ENCODE measurements around the gene PLD1. TPM values are rescaled to one million over a fixed set of nuclear protein-coding genes. Genes with fewer than 3 reads are reported as not detected.

PLD1 gene
- total and polyA plus RNA-seq, 2 of the 8 experiments (the other 6 are each of a cell fraction or from before 2014, with no cell fraction given), result 1.2 to 2.6 TPM

- Histone ChIP-seq H4K5ac (ENCODE audit: insufficient read length, low read depth, low read length) (no peak overlapping the region), H4K8ac (ENCODE audit: extremely low read depth, insufficient read depth, low read length) (no peak overlapping the region), H2AK5ac (ENCODE audit: low read depth, low read length) (no peak overlapping the region), H3K27ac (ENCODE audit: low read depth, low read length) (no peak overlapping the region), H3K56ac (replicated peaks; ENCODE audit: insufficient read length, low read depth, low read length) (no peak overlapping the region), H3K23ac (ENCODE audit: insufficient read length) (no peak overlapping the region), H3K18ac (ENCODE audit: extremely low read depth, low read length) (no peak overlapping the region), H2BK15ac (ENCODE audit: low read length) (no peak overlapping the region), H3K79me1 (ENCODE audit: low read depth, low read length) (no peaks in the 10 kb centered on the region), H4K20me1 (replicated peaks in 1 of 2; ENCODE audit: control insufficient read depth in 1 of 2, insufficient read depth in 2 of 2, low read length in 2 of 2) (no peaks in the 10 kb centered on the region), H3K4me1 (replicated peaks in 1 of 4; ENCODE audit: control insufficient read depth in 3 of 4, insufficient read depth in 4 of 4, low read length in 3 of 4) (peaks cover 2 to 8% (median 4%) of the 10 kb centered on the region in 4 experiments; a peak in 5 of 7 replicates), H3K79me2 (ENCODE audit: control insufficient read depth in 1 of 2, insufficient read depth in 2 of 2, low read length in 2 of 2) (no peaks in the 10 kb centered on the region), H2BK5ac (ENCODE audit: low read depth, low read length) (no peak overlapping the region), H3K4me3 (ENCODE audit: extremely low read depth in 1 of 4, insufficient read depth in 2 of 4, low read depth in 3 of 4, low read length in 4 of 4) (no peak overlapping the region), H2BK20ac (ENCODE audit: low read length) (no peak overlapping the region), H3K23me2 (ENCODE audit: low read depth, low read length) (no peaks in the 10 kb centered on the region), H4K91ac (replicated peaks; ENCODE audit: insufficient read length, low read length) (no peak overlapping the region), H2AFZ (ENCODE audit: low read length) (no peak overlapping the region), H3K36me3 (ENCODE audit: control insufficient read depth in 2 of 4, insufficient read depth in 4 of 4, low read length in 3 of 4) (no peaks in the 10 kb centered on the region), H2BK12ac (ENCODE audit: low read depth, low read length) (no peak overlapping the region), H2BK120ac (replicated peaks; ENCODE audit: low read depth, low read length) (no peak overlapping the region), H3K4me2 (ENCODE audit: insufficient read depth in 1 of 2, low read depth in 2 of 2, low read length in 2 of 2) (no peak overlapping the region), H3K9ac (replicated peaks in 1 of 4; ENCODE audit: extremely low read depth in 1 of 4, low read depth in 3 of 4, low read length in 3 of 4) (no peak overlapping the region), H3K4ac (replicated peaks; ENCODE audit: insufficient read length, low read depth, low read length) (no peak overlapping the region), H3K27me3 (replicated peaks in 1 of 4; ENCODE audit: control insufficient read depth in 3 of 4, extremely low read depth in 1 of 4, insufficient read depth in 3 of 4, low read length in 3 of 4) (no peaks in the 10 kb centered on the region), H3K14ac (ENCODE audit: insufficient read length) (no peak overlapping the region), H3K9me3 (ENCODE audit: insufficient read depth in 2 of 2, low read depth in 1 of 2, low read length in 1 of 2) (no peaks in the 10 kb centered on the region)
- 96% methylated on average over 10 of the region's 10 CpGs; no CpG with 5 or more reads in 1 of the 2 experiments for WGBS, 2 experiments (ENCODE audit: extremely low coverage in 1 of 2, insufficient coverage in 1 of 2, insufficient read length in 1 of 2, insufficient replicate concordance in 2 of 2, low coverage in 1 of 2, low lambda C conversion rate in 2 of 2, missing lambda C conversion rate in 1 of 2)
- no peak for DNase-seq (ENCODE audit: low read depth in 1 of 2, low spot score in 2 of 2)
- FAIRE-seq, result no peak
- ChIA-PET POLR2A (ENCODE audit: partially characterized antibody) (no interaction called here), CTCF (ENCODE audit: partially characterized antibody) (interaction anchor here (0.9 to 3.9 kb wide), 8 partner anchors 11 to 839 kb away, joined by 3 to 25 read pairs (median 4); no protein-coding TSS in a partner anchor)
- no peak for TF ChIP-seq FOSL1 (IDR thresholded peaks at IDR 0.05; ENCODE audit: insufficient read depth, low read depth, low read length)
Measured at GRCh38 chr3:171827836-171828458, 17.7 kb upstream of the PLD1 start.

Measured in H1 (cell line).